ENCODE measurements around the gene GCSAML. TPM values are rescaled to one million over a fixed set of nuclear protein-coding genes. Genes with fewer than 3 reads are reported as not detected.
"Not testable (repeated sequence)": the region's sequence is repeated elsewhere in the genome, so short reads cannot be mapped to it uniquely, and the experiment has no call there.

Gene GCSAML
- 1 to 10 TPM in 1 of 3 donors, under 1 TPM in 2; 0.44 to 1.5 (median 0.55) TPM for polyA plus RNA-seq (ENCODE audit: insufficient read length in 3 of 3)
- long read RNA-seq, donor 1, partial matches to known transcripts = 0 of 8 reads
- long read RNA-seq, donor 1, other reads (novel, unspliced or antisense) = 7 of 8 reads
- long read RNA-seq, donor 2 = 0 reads
- long read RNA-seq, donor 3 = 0 reads
- long read RNA-seq, donor 4, partial matches to known transcripts = 0 of 1 reads
- long read RNA-seq, donor 4, other reads (novel, unspliced or antisense) = 0 of 1 reads
- long read RNA-seq, donor 5 = 0 reads
- long read RNA-seq, donor 6 = 0 reads
- long read RNA-seq, donor 7 = 0 reads
- long read RNA-seq, donor 8 = 0 reads
- long read RNA-seq, donor 9 = 0 reads
- long read RNA-seq, donor 10 = 0 reads
- long read RNA-seq, donor 11 = 0 reads
- long read RNA-seq, donor 12 = 0 reads
- long read RNA-seq, donor 13, partial matches to known transcripts = 0 of 6 reads
- long read RNA-seq, donor 13, other reads (novel, unspliced or antisense) = 6 of 6 reads
- long read RNA-seq, donor 14 = 0 reads
- long read RNA-seq, donor 15 = 0 reads
- long read RNA-seq, donor 16 = 0 reads

DNA sequence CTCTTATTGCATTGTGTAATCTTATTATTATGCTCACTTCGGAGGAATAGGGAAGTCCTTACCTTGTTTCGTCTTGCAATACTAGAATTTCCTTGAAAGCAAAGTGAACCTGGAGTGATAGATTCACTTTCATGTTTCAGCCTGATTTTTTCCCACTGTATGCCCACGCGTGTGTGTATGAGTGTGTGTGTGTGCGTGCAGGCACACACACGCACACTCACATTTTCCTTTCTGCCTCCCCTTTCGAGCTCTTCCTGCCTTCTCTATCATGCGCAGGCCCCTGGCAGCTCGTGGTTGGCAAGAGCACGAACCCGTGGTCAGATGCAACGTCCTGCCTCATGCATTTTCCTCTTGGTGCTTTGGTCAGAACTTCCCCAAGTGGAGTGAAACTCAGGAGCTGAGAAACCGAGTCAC is at the start of gene GCSAML:
GCSAML (plus strand) TSS at position 366 of the 414 bp plus-strand sequence. CDS start 58 bp downstream, outside the sequence.
- DNase-seq (ENCODE audit: extremely low read depth in 1 of 11, low read depth in 9 of 11, low spot score in 4 of 11) = no peak

DNA sequence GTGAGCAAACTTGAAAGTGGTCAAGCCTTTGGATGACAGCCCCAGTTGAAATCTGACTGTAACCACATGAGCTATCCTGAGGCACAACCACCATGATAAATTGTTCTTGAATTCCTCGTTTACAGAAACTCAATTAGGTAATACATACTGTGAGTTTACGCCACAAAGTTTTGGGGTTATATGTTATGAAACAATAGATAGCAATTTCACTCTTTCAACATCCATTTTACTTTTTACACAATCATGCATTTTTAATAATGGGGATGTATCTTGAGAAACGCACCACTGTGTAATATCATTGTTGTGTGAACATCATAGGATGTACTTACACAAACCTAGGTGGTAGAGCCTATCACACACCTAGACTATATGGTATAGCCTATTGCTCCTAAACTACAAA is 48.1 kb upstream of the GCSAML start:
- DNase-seq (ENCODE audit: extremely low read depth in 1 of 11, low read depth in 9 of 11, low spot score in 4 of 11) = no peak

DNA sequence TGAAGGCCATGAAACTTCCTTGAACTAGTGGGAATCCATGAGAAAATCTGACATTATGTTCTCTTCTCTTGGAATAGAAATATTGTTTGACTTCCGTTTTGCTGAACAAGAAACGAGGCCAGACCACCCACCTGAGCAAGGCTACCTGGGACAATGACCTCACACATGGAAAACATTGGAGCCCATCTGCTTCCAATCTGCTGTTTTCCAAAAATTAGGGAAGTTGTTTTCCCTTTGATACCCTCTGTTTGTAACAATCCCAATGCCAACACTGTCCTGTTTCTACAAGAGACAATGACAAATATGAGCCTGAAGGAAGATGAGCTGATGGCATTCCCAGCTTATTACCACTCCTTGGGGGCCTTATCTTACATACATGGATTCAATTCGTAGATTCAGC is 42.1 kb upstream of the GCSAML start:
- no peak for DNase-seq (ENCODE audit: extremely low read depth in 1 of 11, low read depth in 9 of 11, low spot score in 4 of 11)

DNA sequence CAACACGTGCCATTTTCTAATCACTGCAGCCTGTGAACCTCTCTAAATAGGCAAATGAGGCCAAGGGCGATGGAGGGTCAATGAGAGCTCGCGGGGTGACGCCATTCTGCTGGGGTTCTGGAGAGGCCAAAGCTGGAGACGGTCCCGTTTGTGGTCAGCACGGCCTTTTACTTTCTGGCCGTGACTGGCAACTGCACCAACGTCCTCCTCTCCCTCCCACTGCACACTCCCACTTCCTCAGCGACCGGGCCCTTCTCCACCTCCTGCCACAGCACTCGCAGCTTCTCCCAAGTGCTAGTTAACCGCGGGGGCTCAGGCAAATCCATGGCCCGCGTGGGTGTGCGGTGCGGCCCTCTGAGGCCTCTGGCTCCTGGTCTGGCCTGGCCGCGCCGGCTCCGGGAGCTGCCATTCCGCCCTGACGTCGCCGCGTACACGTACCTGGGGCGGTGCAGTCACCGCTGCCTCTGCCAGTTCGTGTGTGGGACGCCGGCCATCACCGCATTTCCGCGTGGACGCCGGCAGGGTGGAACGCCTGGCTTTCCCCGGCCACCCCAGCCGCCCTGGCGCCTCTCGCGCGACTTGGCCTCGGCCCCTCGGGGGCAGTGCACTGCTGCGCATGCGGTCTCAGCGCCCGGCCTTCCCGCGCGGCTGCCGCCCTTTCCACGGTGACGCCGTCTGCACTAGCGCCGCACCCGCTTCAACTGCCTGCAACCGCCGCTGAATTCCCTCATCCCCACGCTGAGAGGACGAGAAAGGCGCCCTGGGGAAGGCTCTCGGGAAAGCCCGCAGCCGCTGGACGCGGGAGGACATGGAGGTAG is 30.9 kb upstream of the GCSAML start:
- no peak for DNase-seq (ENCODE audit: extremely low read depth in 1 of 11, low read depth in 9 of 11, low spot score in 4 of 11)

DNA sequence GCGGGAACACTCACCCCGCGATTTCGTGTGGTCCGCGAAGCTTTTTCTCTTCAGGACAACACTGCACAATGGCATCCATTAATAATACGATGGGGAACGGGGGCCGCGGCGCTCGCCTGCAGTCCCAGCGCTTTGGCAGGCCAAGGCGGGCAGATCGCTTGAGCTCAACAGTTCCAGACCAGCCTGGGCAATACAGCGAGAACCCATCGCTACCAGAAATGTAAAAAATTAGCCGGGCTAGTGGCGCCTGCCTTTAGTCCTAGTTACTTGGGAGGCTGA is 30.4 kb upstream of the GCSAML start:
- DNase-seq (ENCODE audit: extremely low read depth in 1 of 11, low read depth in 9 of 11, low spot score in 4 of 11) = no peak

DNA sequence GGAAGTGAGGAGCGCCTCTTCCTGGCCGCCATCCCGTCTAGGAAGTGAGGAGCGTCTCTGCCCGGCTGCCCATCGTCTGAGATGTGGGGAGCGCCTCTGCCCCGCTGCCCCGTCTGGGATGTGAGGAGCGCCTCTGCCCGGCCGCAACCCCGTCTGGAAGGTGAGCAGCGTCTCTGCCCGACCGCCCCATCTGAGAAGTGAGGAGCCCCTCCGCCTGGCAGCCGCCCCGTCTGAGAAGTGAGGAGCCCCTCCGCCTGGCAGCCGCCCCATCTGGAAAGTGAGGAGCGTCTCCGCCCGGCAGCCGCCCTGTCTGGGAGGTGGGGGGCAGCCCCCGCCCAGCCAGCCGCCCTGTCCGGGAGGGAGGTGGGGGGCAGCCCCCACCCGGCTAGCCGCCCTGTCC is 27.0 kb upstream of the GCSAML start:
- not testable (repeated sequence) for DNase-seq (ENCODE audit: extremely low read depth in 1 of 11, low read depth in 9 of 11, low spot score in 4 of 11)

DNA sequence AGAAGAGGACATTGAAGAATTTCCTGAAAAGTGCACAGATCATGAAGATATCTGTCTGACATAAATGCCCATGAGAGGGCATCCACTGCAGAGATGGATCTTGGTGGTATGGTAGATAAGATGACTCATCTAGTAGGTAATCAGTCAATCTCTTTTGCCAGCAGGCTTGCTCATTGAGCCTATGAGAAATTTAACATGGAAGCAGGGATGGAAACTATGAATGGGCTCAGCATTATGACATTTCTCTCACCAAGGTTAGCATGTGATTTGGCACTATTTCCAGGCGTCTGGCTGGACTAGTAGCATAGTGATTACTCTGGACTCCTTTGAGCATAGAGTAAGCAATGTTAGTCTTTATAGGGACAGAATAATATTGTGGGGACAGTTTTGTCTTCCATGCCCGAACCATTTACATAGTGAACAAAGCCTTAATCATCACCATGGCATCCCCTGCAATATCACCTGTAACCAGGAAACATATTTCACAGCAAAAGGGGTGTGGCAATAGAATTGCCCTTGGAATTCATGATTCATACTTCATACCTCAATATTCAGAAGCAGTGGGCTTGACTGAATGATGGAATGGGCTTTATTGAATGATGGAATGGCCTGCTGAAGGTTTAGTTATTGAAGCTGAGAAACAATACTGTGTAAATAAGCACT is 20.0 kb upstream of the GCSAML start:
- no peak for DNase-seq (ENCODE audit: extremely low read depth in 1 of 11, low read depth in 9 of 11, low spot score in 4 of 11)

DNA sequence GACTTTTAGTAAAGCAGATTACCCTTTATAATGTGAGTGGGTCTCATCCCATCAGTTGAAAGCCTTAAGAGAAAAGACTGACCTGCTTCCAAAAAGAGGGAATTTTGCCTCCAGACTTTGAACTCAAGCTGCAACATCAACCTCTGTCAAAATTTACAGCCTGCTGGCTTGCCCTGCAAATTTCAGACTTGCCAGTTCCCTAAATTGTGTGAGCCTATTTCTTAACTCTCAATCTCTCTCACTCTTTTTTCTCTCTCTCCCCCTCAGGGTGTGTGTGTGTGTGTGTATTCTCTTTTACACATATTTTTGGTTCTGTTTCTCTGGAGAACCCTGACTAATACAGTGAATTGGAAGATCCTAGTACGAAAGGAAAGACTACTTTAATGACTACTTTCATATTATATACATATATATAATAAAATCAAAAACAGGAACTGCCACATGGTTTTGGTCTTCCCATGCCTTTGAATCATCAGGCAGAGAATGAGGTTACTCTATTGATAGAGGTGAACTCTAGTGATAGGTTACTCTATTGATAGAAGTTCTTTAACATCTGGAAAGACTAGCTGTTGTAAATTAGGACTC is 19.1 kb upstream of the GCSAML start:
- DNase-seq (ENCODE audit: extremely low read depth in 1 of 11, low read depth in 9 of 11, low spot score in 4 of 11) = no peak

DNA sequence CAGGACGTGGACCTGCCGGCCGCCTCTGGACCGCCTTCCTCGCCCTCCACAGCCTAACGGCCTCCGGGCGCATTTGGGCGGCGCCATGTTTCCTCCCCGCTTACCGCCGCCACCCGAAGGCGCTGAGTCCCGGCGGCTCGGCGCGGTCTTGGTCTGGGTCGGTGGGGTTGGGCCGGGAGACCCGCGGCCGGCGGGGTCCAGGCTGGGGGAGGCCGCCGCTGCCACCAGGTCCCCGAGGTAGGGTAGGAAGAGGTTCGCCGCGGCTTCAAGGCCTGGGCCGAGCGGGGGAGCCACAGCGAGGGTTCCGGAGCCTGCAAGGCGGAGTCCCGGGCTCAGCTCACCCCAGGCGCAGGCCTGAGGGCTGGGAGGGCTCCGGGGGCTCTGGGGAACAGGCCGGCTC is 18.1 kb upstream of the GCSAML start:
- DNase-seq (ENCODE audit: extremely low read depth in 1 of 11, low read depth in 9 of 11, low spot score in 4 of 11) = peak in 2 of 11 donors; percentile 5 to 17

DNA sequence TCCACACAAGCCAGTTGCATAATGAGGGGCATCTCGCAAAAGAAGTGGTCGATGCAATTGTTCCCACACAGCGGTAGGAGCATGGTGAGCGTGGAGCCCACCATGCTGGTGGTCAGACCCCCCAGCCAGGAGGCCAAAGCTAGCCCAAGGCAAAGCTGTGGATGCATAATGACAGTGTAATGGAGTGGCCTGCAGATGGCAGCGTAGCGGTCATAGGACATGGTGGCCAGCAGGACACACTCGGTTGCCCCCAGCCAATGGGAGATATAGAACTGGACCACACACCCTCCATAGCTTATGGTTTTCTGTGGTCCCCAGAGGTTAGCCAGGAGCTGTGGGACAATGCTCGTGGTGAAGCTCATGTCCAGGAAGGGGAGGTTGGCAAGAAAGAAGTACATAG is 17.0 kb upstream of the GCSAML start:
- no peak for DNase-seq (ENCODE audit: extremely low read depth in 1 of 11, low read depth in 9 of 11, low spot score in 4 of 11)

DNA sequence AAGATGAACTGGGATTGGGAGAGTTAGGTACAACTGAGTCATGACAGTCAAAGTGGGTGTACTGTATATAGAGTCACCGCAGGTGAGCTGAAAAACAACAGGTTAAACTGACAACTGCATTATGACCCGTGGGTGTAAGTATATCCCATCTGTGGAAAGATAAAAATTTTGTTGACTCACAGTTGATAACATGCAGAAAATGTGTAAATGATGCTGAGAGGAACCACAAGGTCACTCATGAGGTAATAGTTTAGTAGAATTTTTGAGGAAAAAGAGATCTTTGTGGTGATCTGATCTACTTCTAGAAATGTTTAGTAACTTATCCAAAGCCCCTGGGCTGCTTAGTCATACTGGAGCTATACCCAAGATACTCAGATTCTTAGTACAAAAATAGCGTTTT is 13.5 kb upstream of the GCSAML start:
- DNase-seq (ENCODE audit: extremely low read depth in 1 of 11, low read depth in 9 of 11, low spot score in 4 of 11) = no peak

DNA sequence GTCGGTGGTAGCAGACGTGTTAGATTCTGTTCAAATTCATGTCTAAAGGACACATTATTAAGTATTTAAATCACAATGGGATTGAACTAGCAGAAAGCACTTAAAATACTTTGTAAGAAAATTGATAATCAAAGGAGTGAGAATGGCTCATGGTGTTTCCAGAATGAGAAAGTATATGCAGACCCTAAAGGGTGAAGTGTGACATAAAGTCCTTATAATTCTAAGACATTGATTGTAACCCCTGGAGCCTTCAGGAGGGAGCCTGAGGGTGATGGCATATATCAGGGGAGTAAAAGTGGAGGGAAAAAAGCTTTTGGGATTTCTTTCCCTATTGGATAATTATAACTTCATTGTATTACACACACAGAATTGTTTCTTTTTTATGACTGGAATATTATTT is 12.6 kb upstream of the GCSAML start, which contains the start of gene OR2C3:
OR2C3 (minus strand) TSS at position 101 of the 400 bp plus-strand sequence. CDS start 3,929 bp downstream, outside the sequence.
- no peak for DNase-seq (ENCODE audit: extremely low read depth in 1 of 11, low read depth in 9 of 11, low spot score in 4 of 11)

DNA sequence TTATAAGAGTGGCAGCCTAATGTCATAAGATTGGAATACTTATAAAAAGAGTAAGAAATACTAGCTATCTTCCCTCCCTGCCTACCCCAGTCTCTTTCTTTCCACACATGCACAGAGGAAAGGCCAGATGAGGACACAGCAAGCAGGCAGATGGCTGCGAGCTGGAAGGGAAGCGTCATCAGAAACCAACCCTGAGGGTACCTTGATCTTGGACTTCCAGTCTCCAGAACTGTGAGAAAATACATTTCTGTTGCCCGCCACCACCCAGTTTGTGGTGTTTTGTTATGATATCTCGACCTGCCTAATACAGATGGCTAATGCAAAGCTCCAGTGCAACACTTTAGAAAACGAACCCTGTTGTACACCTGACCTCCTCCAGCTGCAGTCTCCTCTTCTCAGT is 10.4 kb upstream of the GCSAML start:
- DNase-seq (ENCODE audit: extremely low read depth in 1 of 11, low read depth in 9 of 11, low spot score in 4 of 11) = no peak

DNA sequence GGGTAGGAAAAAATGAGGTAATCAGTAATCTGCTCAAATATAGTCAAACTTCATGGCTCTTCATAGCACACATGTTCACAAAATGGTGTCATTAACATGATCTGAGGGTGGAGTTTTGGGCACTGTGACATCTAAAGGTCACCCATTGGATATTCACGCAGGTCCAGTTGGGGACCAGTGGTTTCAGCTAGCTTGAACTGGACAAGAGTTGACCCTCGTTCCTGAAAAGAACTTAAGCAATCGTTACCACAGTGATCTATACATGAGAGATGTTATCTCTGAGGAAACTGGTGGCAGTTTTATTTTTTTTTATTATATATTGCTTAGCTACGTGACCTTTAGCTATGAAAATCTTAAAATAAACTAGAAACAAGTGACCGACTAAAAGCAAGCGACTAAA is 9.7 kb upstream of the GCSAML start:
- DNase-seq (ENCODE audit: extremely low read depth in 1 of 11, low read depth in 9 of 11, low spot score in 4 of 11) = no peak

DNA sequence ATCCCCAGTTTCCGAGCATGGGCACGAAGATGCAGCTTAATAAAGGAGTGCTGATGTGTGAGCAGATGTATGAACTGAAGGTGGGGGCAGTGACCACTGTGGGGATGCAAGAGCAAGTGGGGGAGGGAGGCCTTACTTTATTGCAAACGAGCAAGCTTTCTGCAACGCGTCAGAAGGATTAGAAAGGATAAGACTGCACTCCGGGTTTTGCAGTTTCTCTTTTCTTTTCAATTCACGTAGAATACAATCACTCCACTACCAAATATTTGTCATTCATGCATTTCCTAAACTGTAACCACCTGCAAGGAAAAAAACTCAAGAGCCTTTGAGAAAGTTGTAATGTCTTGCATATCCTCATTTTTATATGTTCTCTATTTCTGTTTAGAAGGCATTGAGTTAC is 8.4 kb upstream of the GCSAML start:
- no peak for DNase-seq (ENCODE audit: extremely low read depth in 1 of 11, low read depth in 9 of 11, low spot score in 4 of 11)

DNA sequence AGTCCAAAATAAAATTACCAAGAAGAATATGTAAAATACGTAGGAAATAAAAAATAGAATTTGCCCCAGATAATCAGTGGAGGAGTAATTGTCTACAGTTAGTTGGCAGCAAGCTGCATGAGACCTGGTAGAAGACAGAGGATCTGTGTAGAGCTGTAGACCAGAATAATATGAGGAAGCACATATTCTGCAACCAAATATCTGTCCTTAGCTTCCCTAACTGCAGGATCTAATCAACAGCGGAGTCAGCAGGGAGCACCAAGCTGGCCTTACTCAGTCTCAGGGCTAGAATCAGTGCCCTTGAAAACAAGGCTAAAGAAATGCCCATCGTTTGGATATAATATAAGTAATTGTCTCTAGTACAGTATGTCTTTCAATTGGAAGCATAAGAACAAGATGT is 6.1 kb upstream of the GCSAML start:
- no peak for DNase-seq (ENCODE audit: extremely low read depth in 1 of 11, low read depth in 9 of 11, low spot score in 4 of 11)

DNA sequence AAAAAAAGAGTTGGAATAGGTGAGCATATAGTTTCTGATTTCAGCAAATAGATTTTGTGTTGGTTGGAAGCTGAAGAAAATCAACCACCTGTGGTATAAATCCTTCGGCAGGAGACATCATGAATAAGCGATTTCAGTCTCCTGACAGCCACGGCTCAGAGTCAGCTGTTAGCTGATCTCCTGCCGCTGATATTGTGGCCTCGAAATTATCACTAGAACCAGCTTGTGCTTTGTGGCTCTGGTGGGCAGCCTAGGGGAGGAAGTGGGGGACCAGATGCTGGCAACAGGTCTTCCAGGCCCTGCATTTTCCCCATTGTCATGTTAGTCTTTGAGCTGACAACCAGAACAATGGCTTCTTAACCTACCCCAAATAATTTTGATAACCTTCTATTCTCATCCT is 842 bp upstream of the GCSAML start:
- no peak for DNase-seq (ENCODE audit: extremely low read depth in 1 of 11, low read depth in 9 of 11, low spot score in 4 of 11)

DNA sequence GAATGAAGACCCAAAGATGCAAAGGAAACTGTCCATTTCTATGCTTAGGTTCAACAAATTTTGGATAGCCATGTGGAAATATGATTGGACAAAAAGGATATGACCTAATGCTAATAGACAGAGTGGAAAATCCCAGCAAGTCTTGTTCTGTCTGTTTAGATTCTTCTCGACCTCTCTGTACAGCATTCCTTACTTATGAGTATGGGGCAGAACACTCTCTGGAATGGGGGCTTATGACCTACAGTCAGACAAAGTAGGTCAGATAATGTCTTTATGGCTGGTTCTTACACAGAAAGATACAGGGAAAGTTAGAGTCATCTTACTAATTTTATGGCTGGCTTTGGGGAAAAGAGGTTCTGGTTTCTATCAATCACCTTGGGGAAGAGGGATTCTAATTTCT is 2.8 kb downstream of the GCSAML start:
- no peak for DNase-seq (ENCODE audit: extremely low read depth in 1 of 11, low read depth in 9 of 11, low spot score in 4 of 11)

DNA sequence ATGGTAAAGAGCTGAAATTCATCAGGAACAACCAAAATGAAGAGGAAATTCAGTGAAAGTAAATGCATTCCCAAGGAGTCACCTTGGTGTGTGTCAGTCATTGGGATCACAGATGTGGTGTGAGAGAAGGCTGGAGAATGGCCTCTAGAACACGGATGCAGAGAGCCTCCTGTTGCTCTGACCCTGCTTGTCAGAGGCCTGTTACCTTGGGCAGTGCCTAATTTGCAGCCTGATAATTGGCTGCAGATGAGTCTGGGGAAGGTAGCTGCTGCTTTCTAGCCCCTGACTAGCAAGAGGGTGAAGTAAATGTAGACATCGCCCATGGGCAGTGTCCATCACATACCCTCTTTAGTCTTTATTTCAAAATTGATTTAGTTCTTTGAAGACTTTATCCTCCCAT is 3.3 kb downstream of the GCSAML start:
- no peak for DNase-seq (ENCODE audit: extremely low read depth in 1 of 11, low read depth in 9 of 11, low spot score in 4 of 11)
